Stimulated activated CD4-positive, alpha-beta T cell treated with anti-CD3 and anti-CD28 coated beads, Interleukin-1b, Interleukin-23, amount 100 ng/mL, for 48 hours (primary cell): ENCODE measurements around the gene PPP1R27.

Experiments
- DNase-seq: peaks from one replicate; pipeline ENCODE4 v3.0.0-alpha.2; 2020

The PPP1R27 gene

GRCh38 chr17:81819708-81820107 lies 15.1 kb downstream of the PPP1R27 start:
- no peak for DNase-seq

- no peak for DNase-seq
These were observed 17.1 kb downstream of the PPP1R27 start for GRCh38 chr17:81817758-81818147.

GRCh38 chr17:81815646-81815986 lies 19.2 kb downstream of the PPP1R27 start:
- DNase-seq, result no peak

GRCh38 chr17:81814748-81815645 lies 19.9 kb downstream of the PPP1R27 start:
- no peak for DNase-seq

GRCh38 chr17:81813861-81814683 lies 20.8 kb downstream of the PPP1R27 start:
- no peak for DNase-seq

- DNase-seq, result no peak
These were observed 21.5 kb downstream of the PPP1R27 start for GRCh38 chr17:81813371-81813684.

- DNase-seq, result no peak
These were observed 22.1 kb downstream of the PPP1R27 start for GRCh38 chr17:81812571-81813370.

- DNase-seq, result no peak
These were observed 22.9 kb downstream of the PPP1R27 start for GRCh38 chr17:81811705-81812570.

- DNase-seq, result no peak
These were observed 23.8 kb downstream of the PPP1R27 start for GRCh38 chr17:81810892-81811704.

GRCh38 chr17:81810476-81810875 lies 24.4 kb downstream of the PPP1R27 start:
- no peak for DNase-seq

GRCh38 chr17:81809556-81809998 lies 25.3 kb downstream of the PPP1R27 start:
- no peak for DNase-seq

GRCh38 chr17:81808778-81809555 lies 25.9 kb downstream of the PPP1R27 start:
- DNase-seq, result no peak

- no peak for DNase-seq
These were observed 27.0 kb downstream of the PPP1R27 start for GRCh38 chr17:81807839-81808238.

GRCh38 chr17:81807210-81807719 lies 27.6 kb downstream of the PPP1R27 start:
- no peak for DNase-seq

GRCh38 chr17:81806461-81807209 lies 28.2 kb downstream of the PPP1R27 start:
- no peak for DNase-seq

GRCh38 chr17:81805707-81806460 lies 29.0 kb downstream of the PPP1R27 start:
- DNase-seq, result no peak

GRCh38 chr17:81804559-81805399 lies 30.1 kb downstream of the PPP1R27 start:
- no peak for DNase-seq
